GM12878 (cell line): ENCODE results near the gene ELAVL4. TPM values are rescaled to one million over a fixed set of nuclear protein-coding genes. Genes with fewer than 3 reads are reported as not detected.

Experiments
- ATAC-seq: fragments of 200-7000 bp; cut with Tn5 transposase; 3 replicates; pipeline ENCODE4 v1.9.1; 2020; ENCODE audit warnings: mild to moderate bottlenecking, moderate library complexity
- BruUV-seq: library from RNA; stranded (reverse); fragments of 400-500 nt; replicated peaks from 2 replicates; lab custom pipeline; 2021; lab: Mats Ljungman, UMichigan
- CTCF ChIA-PET: fragments of 300-600 bp; sonication (Branson Sonifier 250); formaldehyde crosslinking; extraction: SDS; loops from one replicate; lab custom pipeline; 2021; ENCODE audit warnings: inconsistent platforms; lab: Yijun Ruan, JAX
- POLR2A ChIA-PET: fragments of 350-600 bp; formaldehyde crosslinking; extraction: SDS; loops from one replicate; lab custom pipeline; 2021; ENCODE audit warnings: inconsistent platforms; lab: Charles Lee
- RAD21 ChIA-PET: fragments of 300-600 bp; sonication (Branson Sonifier 250); formaldehyde crosslinking; loops from one replicate; lab custom pipeline; 2023; ENCODE audit warnings: antibody characterized with exemption; ENCODE audit not compliant: unreplicated experiment; lab: Charles Lee
- SMC1A ChIA-PET: fragments of 300-600 bp; sonication (Branson Sonifier 250); formaldehyde crosslinking; loops from one replicate; lab custom pipeline; 2023; ENCODE audit not compliant: unreplicated experiment, uncharacterized antibody; lab: Charles Lee
- DNase-seq: peaks from one replicate; pipeline ENCODE4 v3.0.0-alpha.2; 2011; ENCODE audit warnings: low read depth, low spot score
- FAIRE-seq: peaks from 3 replicates; lab custom pipeline; 2011; peaks lifted over from hg19 to GRCh38; lab: Jason Lieb, UNC
- H2AFZ ChIP-seq: 2 replicates; pipeline ENCODE4 v1.6.0; 2011; ENCODE audit warnings: low read depth, low read length, control low read depth; ENCODE audit not compliant: control insufficient read depth
- H3K27ac ChIP-seq: 2 replicates; pipeline ENCODE4 v1.5.1; 2011; ENCODE audit warnings: control low read depth; ENCODE audit not compliant: control insufficient read depth, insufficient read depth
- H3K27me3 ChIP-seq, 2 experiments: replicated peaks in 1 of 2; 2 replicates each; pipeline versions ENCODE4 v1.6.0 to v1.6.1; 2011; ENCODE audit warnings: low read length in 1 of 2; ENCODE audit not compliant: control insufficient read depth in 2 of 2, insufficient read depth in 2 of 2
- H3K36me3 ChIP-seq, 2 experiments: 2 replicates each; pipeline ENCODE4 v1.5.1; 2011; ENCODE audit warnings: low read length in 1 of 2; ENCODE audit not compliant: control insufficient read depth in 2 of 2, insufficient read depth in 2 of 2
- H3K4me1 ChIP-seq: 2 replicates; pipeline ENCODE4 v1.6.1; 2011; ENCODE audit warnings: mild to moderate bottlenecking, low read length, moderate library complexity, mixed read lengths; ENCODE audit not compliant: control insufficient read depth, insufficient read depth
- H3K4me2 ChIP-seq: 2 replicates; pipeline ENCODE4 v1.6.0; 2011; ENCODE audit warnings: control low read depth; ENCODE audit not compliant: control insufficient read depth, insufficient read depth
- H3K4me3 ChIP-seq: fragments of 200-600 bp; sonication (generic); 2 replicates; pipeline ENCODE4 v1.5.1; 2016
- H3K79me2 ChIP-seq: 2 replicates; pipeline ENCODE4 v1.6.0; 2011; ENCODE audit warnings: low read length; ENCODE audit not compliant: control insufficient read depth, insufficient read depth
- H3K9ac ChIP-seq: 2 replicates; pipeline ENCODE4 v1.8.0; 2011; ENCODE audit warnings: low read length, control low read depth, mixed read lengths; ENCODE audit not compliant: control insufficient read depth, insufficient read depth
- H3K9me3 ChIP-seq: replicated peaks from 3 replicates; pipeline ENCODE4 v1.5.1; 2011; ENCODE audit warnings: mild to moderate bottlenecking, low read length; ENCODE audit not compliant: control insufficient read depth, insufficient read depth
- H4K20me1 ChIP-seq: 2 replicates; pipeline ENCODE4 v1.6.0; 2011; ENCODE audit not compliant: control insufficient read depth, insufficient read depth
- BACH1 ChIP-seq: fragments of 450-650 bp; IDR thresholded peaks from 2 replicates; pipeline ENCODE4 v1.6.1; 2017; ENCODE audit warnings: mild to moderate bottlenecking, borderline replicate concordance
- CHD2 ChIP-seq: IDR thresholded peaks from 2 replicates; pipeline ENCODE4 v1.6.1; 2011; ENCODE audit warnings: low read depth, low read length, improper control_type of control experiment, borderline replicate concordance
- E2F4 ChIP-seq: IDR thresholded peaks from 2 replicates; pipeline ENCODE4 v1.6.1; 2012; ENCODE audit warnings: low read depth, low read length, improper control_type of control experiment
- ESRRA ChIP-seq: IDR thresholded peaks from 2 replicates; pipeline ENCODE4 v1.6.1; 2012; ENCODE audit warnings: mild to moderate bottlenecking, low read length, improper control_type of control experiment
- HDAC2 ChIP-seq: fragments of 200-600 bp; sonication (generic); IDR thresholded peaks from 2 replicates; pipeline ENCODE4 v1.6.1; 2017
- HSF1 ChIP-seq: fragments of 150-350 bp; IDR thresholded peaks from 2 replicates; pipeline ENCODE4 v1.6.1; 2014; ENCODE audit warnings: mild to moderate bottlenecking, low read depth, low read length
- IRF3 ChIP-seq: fragments of 450-650 bp; IDR thresholded peaks from 2 replicates; pipeline ENCODE4 v1.6.1; 2014; ENCODE audit warnings: mild to moderate bottlenecking
- IRF5 ChIP-seq: fragments of 450-650 bp; IDR thresholded peaks from 2 replicates; pipeline ENCODE4 v1.6.1; 2017; ENCODE audit warnings: borderline replicate concordance
- MEF2A ChIP-seq: IDR thresholded peaks from 2 replicates; pipeline ENCODE4 v1.6.1; 2011; ENCODE audit warnings: low read depth, mild to moderate bottlenecking, low read length, moderate library complexity; ENCODE audit not compliant: insufficient read depth
- MTA2 ChIP-seq: fragments of 450-650 bp; IDR thresholded peaks from 2 replicates; pipeline ENCODE4 v1.6.1; 2016; ENCODE audit warnings: low read depth, mild to moderate bottlenecking, moderate library complexity
- NRF1 ChIP-seq: conservative IDR thresholded peaks from 2 replicates; pipeline ENCODE4 v1.6.1; 2011; ENCODE audit warnings: mild to moderate bottlenecking, low read depth, low read length, improper control_type of control experiment
- PAX5 ChIP-seq: IDR thresholded peaks from 2 replicates; pipeline ENCODE4 v1.6.1; 2011; ENCODE audit warnings: low read depth, low read length, borderline replicate concordance
- POLR2AphosphoS2 ChIP-seq: IDR thresholded peaks from 2 replicates; pipeline ENCODE4 v1.6.1; 2011; ENCODE audit warnings: low read depth, mild to moderate bottlenecking, low read length, improper control_type of control experiment, moderate library complexity
- RB1 ChIP-seq: fragments of 450-650 bp; formaldehyde crosslinking; IDR thresholded peaks from 2 replicates; pipeline ENCODE4 v1.6.1; 2017; ENCODE audit warnings: mild to moderate bottlenecking, borderline replicate concordance
- SIN3A ChIP-seq: IDR thresholded peaks from 2 replicates; pipeline ENCODE4 v1.6.1; 2012; ENCODE audit warnings: low read depth, low read length, improper control_type of control experiment
- SRF ChIP-seq, 2 experiments: IDR thresholded peaks; 2 replicates each; pipeline ENCODE4 v1.6.1; 2011; ENCODE audit warnings: low read depth in 2 of 2, low read length in 2 of 2, mild to moderate bottlenecking in 1 of 2, moderate library complexity in 1 of 2
- SUPT20H ChIP-seq: IDR thresholded peaks from 2 replicates; pipeline ENCODE4 v1.6.1; 2011; ENCODE audit warnings: low read depth, mild to moderate bottlenecking, low read length, moderate library complexity, borderline replicate concordance; ENCODE audit not compliant: control insufficient read depth
- WGBS: methylation state at CpG from one replicate; pipeline ENCODE4 v1.1.6; 2016; ENCODE audit warnings: low lambda C conversion rate; ENCODE audit not compliant: insufficient replicate concordance, insufficient coverage; ENCODE audit errors: missing lambda C conversion rate; 5-methylcytosine and 5-hydroxymethylcytosine counted together
- in situ Hi-C: fragments of 300-500 bp; cut with MboI; formaldehyde crosslinking; loops from 9 replicates; pipeline ENCODE4 v1.14.3; 2018; ENCODE audit warnings: mixed read lengths
- intact Hi-C: fragments of 100-400 bp; cut with micrococcal nuclease; formaldehyde crosslinking; loops from one replicate; pipeline ENCODE4 v1.14.2; 2022; ENCODE audit not compliant: unreplicated experiment
- polyA plus RNA-seq, 11 experiments: library from polyadenylated mRNA; depleted of rRNA in 4 of 11; unstranded in 6 of 11; stranded (reverse) in 5 of 11; fragments of >200 nt; fragmentation: Nextera tagmentation in 4 of 11; fragmentation: Illumina TruSeq in 1 of 11; extraction: Ambion mirVana in 4 of 11; extraction: Trizol in 1 of 11; gene quantifications; 1 replicate in 1 of 11; 2 replicates in 10 of 11; pipeline versions ENCODE4 v1.2.1 to v1.2.3, GENCODE V29; 2011 to 2016; ENCODE audit warnings: inconsistent platforms in 2 of 11, missing spikeins in 2 of 11, low read depth in 1 of 11
- total RNA-seq, 4 experiments: library from RNA; depleted of rRNA in 3 of 4; stranded (reverse); fragments of >200 nt in 3 of 4; fragmentation: Illumina TruSeq in 1 of 4; extraction: Trizol in 1 of 4; gene quantifications; 2 replicates each; pipeline versions ENCODE4 v1.2.1 to v1.2.3, GENCODE V29; 2013 to 2021
- TF ChIP-seq, protein P1 (sequence below): fragments of 450-650 bp; IDR thresholded peaks from 2 replicates; pipeline ENCODE4 v1.6.1; 2017; ENCODE audit warnings: mild to moderate bottlenecking, low read depth, inconsistent platforms; ENCODE audit not compliant: poor library complexity, severe bottlenecking

ELAVL4 gene
- total and polyA plus RNA-seq, 10 of the 15 experiments (the other 5 are each of a cell fraction or from before 2014, with no cell fraction given) = 0.10 to 0.53 (median 0.17) TPM; not detected in 6

GRCh38 chr1:50077273-50077672 lies 31.4 kb upstream of the ELAVL4 start:
- no peak overlapping the region for H2AFZ ChIP-seq
- no peak for ATAC-seq
- in situ Hi-C loops = no loop called here
- no peak overlapping the region for H3K4me3 ChIP-seq
- TF ChIP-seq MEF2A (no peak), ESRRA (no peak), NRF1 (no peak), POLR2AphosphoS2 (no peak), HDAC2 (no peak), IRF5 (no peak), SIN3A (no peak), MTA2 (no peak), SRF (IDR thresholded peaks at IDR 0.05; ENCODE audit: low read depth in 2 of 2, low read length in 2 of 2) (no peak), BACH1 (no peak), CHD2 (no peak), IRF3 (no peak), PAX5 (no peak), SUPT20H (no peak), E2F4 (no peak), HSF1 (no peak), RB1 (no peak)
- TF ChIP-seq, protein P1, sequence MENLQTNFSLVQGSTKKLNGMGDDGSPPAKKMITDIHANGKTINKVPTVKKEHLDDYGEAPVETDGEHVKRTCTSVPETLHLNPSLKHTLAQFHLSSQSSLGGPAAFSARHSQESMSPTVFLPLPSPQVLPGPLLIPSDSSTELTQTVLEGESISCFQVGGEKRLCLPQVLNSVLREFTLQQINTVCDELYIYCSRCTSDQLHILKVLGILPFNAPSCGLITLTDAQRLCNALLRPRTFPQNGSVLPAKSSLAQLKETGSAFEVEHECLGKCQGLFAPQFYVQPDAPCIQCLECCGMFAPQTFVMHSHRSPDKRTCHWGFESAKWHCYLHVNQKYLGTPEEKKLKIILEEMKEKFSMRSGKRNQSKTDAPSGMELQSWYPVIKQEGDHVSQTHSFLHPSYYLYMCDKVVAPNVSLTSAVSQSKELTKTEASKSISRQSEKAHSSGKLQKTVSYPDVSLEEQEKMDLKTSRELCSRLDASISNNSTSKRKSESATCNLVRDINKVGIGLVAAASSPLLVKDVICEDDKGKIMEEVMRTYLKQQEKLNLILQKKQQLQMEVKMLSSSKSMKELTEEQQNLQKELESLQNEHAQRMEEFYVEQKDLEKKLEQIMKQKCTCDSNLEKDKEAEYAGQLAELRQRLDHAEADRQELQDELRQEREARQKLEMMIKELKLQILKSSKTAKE = no peak
- H3K27ac ChIP-seq = no peak overlapping the region
- H3K36me3 ChIP-seq = no peaks in the 10 kb centered on the region
- H3K9me3 ChIP-seq = no peaks in the 10 kb centered on the region
- no peaks in the 10 kb centered on the region for H3K79me2 ChIP-seq
- no TSS peak for BruUV-seq
- intact Hi-C loops = no loop called here
- no peak for FAIRE-seq
- RAD21 ChIA-PET = no interaction called here
- no peaks in the 10 kb centered on the region for H4K20me1 ChIP-seq
- no peak overlapping the region for H3K4me2 ChIP-seq
- CTCF ChIA-PET = no interaction called here
- H3K9ac ChIP-seq = no peak overlapping the region
- H3K27me3 ChIP-seq = no peaks in the 10 kb centered on the region
- H3K4me1 ChIP-seq = no peaks in the 10 kb centered on the region
- POLR2A ChIA-PET = no interaction called here
- SMC1A ChIA-PET = no interaction called here
- no peak for DNase-seq
- 0% methylated on average over 1 of the region's 1 CpG for WGBS
